HG03442 (cell line): ENCODE measurements around the gene IGSF9.
A peak's percentile ranks its signal among the peaks of the same experiment; 100 is the strongest.

Experiments used
- ATAC-seq: cut with Tn5 transposase; IDR thresholded peaks from one replicate; pipeline ENCODE4 v1.9.1; 2021; ENCODE audit warnings: mild to moderate bottlenecking, moderate library complexity; ENCODE audit not compliant: unreplicated experiment

Gene IGSF9

GRCh38 chr1:159922511-159923202 lies 22.8 kb downstream of the IGSF9 start:
- no peak for ATAC-seq

GRCh38 chr1:159921700-159922504 lies 23.5 kb downstream of the IGSF9 start:
- ATAC-seq = no peak

- peak; percentile 30 for ATAC-seq
Measured at GRCh38 chr1:159921251-159921650, 24.2 kb downstream of the IGSF9 start.

- no peak for ATAC-seq
Measured at GRCh38 chr1:159920651-159921050, 24.8 kb downstream of the IGSF9 start.

GRCh38 chr1:159920202-159920601 lies 25.2 kb downstream of the IGSF9 start:
- no peak for ATAC-seq

GRCh38 chr1:159919236-159919865 lies 26.1 kb downstream of the IGSF9 start:
- ATAC-seq = no peak

- ATAC-seq = no peak
Measured at GRCh38 chr1:159918352-159919200, 26.8 kb downstream of the IGSF9 start.

- no peak for ATAC-seq
Measured at GRCh38 chr1:159917533-159918351, 27.7 kb downstream of the IGSF9 start.

GRCh38 chr1:159916242-159917051 lies 29.0 kb downstream of the IGSF9 start:
- ATAC-seq = no peak

- ATAC-seq = no peak
Measured at GRCh38 chr1:159915571-159916241, 29.7 kb downstream of the IGSF9 start.

GRCh38 chr1:159914252-159915018 lies 31.0 kb downstream of the IGSF9 start:
- ATAC-seq = no peak

GRCh38 chr1:159913451-159914192 lies 31.8 kb downstream of the IGSF9 start:
- ATAC-seq = no peak

- no peak for ATAC-seq
Measured at GRCh38 chr1:159911326-159912070, 33.9 kb downstream of the IGSF9 start.

GRCh38 chr1:159908031-159908940 lies 37.1 kb downstream of the IGSF9 start:
- ATAC-seq = no peak

GRCh38 chr1:159906960-159907359 lies 38.5 kb downstream of the IGSF9 start:
- ATAC-seq = no peak
